HEK293 (cell line): Measurements from ENCODE around the gene C3.
A peak's percentile ranks its signal among the peaks of the same experiment; 100 is the strongest.

ENCODE experiments used
- CTCF ChIA-PET: fragments of 350-600 bp; formaldehyde crosslinking; extraction: SDS; loops from one replicate; lab custom pipeline; 2021; ENCODE audit warnings: antibody characterized with exemption; lab: Yijun Ruan, JAX
- POLR2A ChIA-PET: fragments of 300-600 bp; formaldehyde crosslinking; extraction: SDS; loops from one replicate; lab custom pipeline; 2020; ENCODE audit warnings: antibody characterized with exemption, inconsistent platforms; lab: Yijun Ruan, JAX
- H3K27ac ChIP-seq: fragments of 200-500 bp; sonication (Bioruptor generic); 2 replicates; pipeline ENCODE4 v1.5.1; 2014; ENCODE audit warnings: low read depth, low read length, control low read depth, inconsistent platforms; ENCODE audit errors: extremely low read depth
- H3K36me3 ChIP-seq, 2 experiments: fragments of 200-500 bp in 1 of 2; sonication (Bioruptor generic) in 1 of 2; 1 replicate in 1 of 2; 2 replicates in 1 of 2; pipeline ENCODE4 v1.5.1; 2014 to 2017; ENCODE audit warnings: inconsistent platforms in 2 of 2, low read length in 2 of 2; ENCODE audit not compliant: control insufficient read depth in 2 of 2, insufficient read depth in 1 of 2
- H3K4me1 ChIP-seq: fragments of 200-500 bp; sonication (Bioruptor generic); 2 replicates; pipeline ENCODE4 v1.5.1; 2014; ENCODE audit warnings: mild to moderate bottlenecking, low read length, inconsistent platforms; ENCODE audit not compliant: control insufficient read depth, insufficient read depth
- H3K4me3 ChIP-seq: 2 replicates; pipeline ENCODE4 v1.5.1; 2011; ENCODE audit warnings: low read depth, mild to moderate bottlenecking, control low read depth, low read length, moderate library complexity
- H3K9me3 ChIP-seq: fragments of 200-500 bp; sonication (Bioruptor generic); 2 replicates; pipeline ENCODE4 v1.5.1; 2014; ENCODE audit warnings: low read depth, low read length, inconsistent platforms; ENCODE audit not compliant: control insufficient read depth, insufficient read depth
- AEBP2 ChIP-seq: fragments of 450-650 bp; formaldehyde crosslinking; IDR thresholded peaks from 2 replicates; pipeline ENCODE4 v1.5.1; 2016; ENCODE audit warnings: missing biosample characterization, missing genetic modification characterization, borderline replicate concordance
- EGR2 ChIP-seq: fragments of 450-650 bp; formaldehyde crosslinking; IDR thresholded peaks from 2 replicates; pipeline ENCODE4 v1.5.1; 2016; ENCODE audit warnings: low read depth, missing biosample characterization, missing genetic modification characterization
- GLI2 ChIP-seq: fragments of 450-650 bp; formaldehyde crosslinking; IDR thresholded peaks from 2 replicates; pipeline ENCODE4; 2017; ENCODE audit warnings: missing biosample characterization, missing genetic modification characterization, low read depth, borderline replicate concordance
- HOXD13 ChIP-seq: sonication (generic); formaldehyde crosslinking; IDR thresholded peaks from 2 replicates; pipeline ENCODE4 v1.8.0; 2022; ENCODE audit warnings: missing genetic modification reagents, borderline replicate concordance
- KLF1 ChIP-seq: fragments of 450-650 bp; formaldehyde crosslinking; IDR thresholded peaks from 2 replicates; pipeline ENCODE4 v1.5.1; 2016; ENCODE audit warnings: missing biosample characterization, missing genetic modification characterization
- RBAK ChIP-seq: fragments of 450-650 bp; formaldehyde crosslinking; IDR thresholded peaks from 2 replicates; pipeline ENCODE4 v1.5.1; 2016; ENCODE audit warnings: missing biosample characterization, missing genetic modification characterization
- SETDB1 ChIP-seq: IDR thresholded peaks from one replicate; pipeline ENCODE4 v1.6.1; 2017; ENCODE audit warnings: mild to moderate bottlenecking, low read length, moderate library complexity, mixed read lengths; ENCODE audit not compliant: insufficient read length
- ZBTB10 ChIP-seq: fragments of 450-650 bp; formaldehyde crosslinking; IDR thresholded peaks from 2 replicates; pipeline ENCODE4 v1.5.1; 2016; ENCODE audit warnings: missing biosample characterization, missing genetic modification characterization
- ZFP69B ChIP-seq: fragments of 450-650 bp; formaldehyde crosslinking; IDR thresholded peaks from 2 replicates; pipeline ENCODE4 v1.5.1; 2016; ENCODE audit warnings: missing biosample characterization, missing genetic modification characterization
- ZNF133 ChIP-seq: fragments of 450-650 bp; formaldehyde crosslinking; IDR thresholded peaks from 2 replicates; pipeline ENCODE4 v1.5.1; 2016; ENCODE audit warnings: missing biosample characterization, missing genetic modification characterization
- ZNF148 ChIP-seq: fragments of 450-650 bp; formaldehyde crosslinking; IDR thresholded peaks from 2 replicates; pipeline ENCODE4 v1.5.0; 2017; ENCODE audit warnings: missing biosample characterization, missing genetic modification characterization, borderline replicate concordance
- ZNF341 ChIP-seq: fragments of 450-650 bp; formaldehyde crosslinking; IDR thresholded peaks from 2 replicates; pipeline ENCODE4; 2016; ENCODE audit warnings: low read depth, missing biosample characterization, missing genetic modification characterization
- ZNF366 ChIP-seq: fragments of 450-650 bp; formaldehyde crosslinking; conservative IDR thresholded peaks from 2 replicates; pipeline ENCODE4 v1.5.1; 2016; ENCODE audit warnings: missing biosample characterization, missing genetic modification characterization
- ZNF394 ChIP-seq: fragments of 450-650 bp; formaldehyde crosslinking; IDR thresholded peaks from 2 replicates; pipeline ENCODE4 v1.5.1; 2016; ENCODE audit warnings: missing biosample characterization, missing genetic modification characterization, mild to moderate bottlenecking, moderate library complexity, borderline replicate concordance
- ZNF404 ChIP-seq: fragments of 450-650 bp; formaldehyde crosslinking; IDR thresholded peaks from 2 replicates; pipeline ENCODE4 v1.5.1; 2017; ENCODE audit warnings: missing biosample characterization, missing genetic modification characterization
- ZNF664 ChIP-seq: fragments of 450-650 bp; formaldehyde crosslinking; IDR thresholded peaks from 2 replicates; pipeline ENCODE4 v1.5.1; 2016; ENCODE audit warnings: missing biosample characterization, missing genetic modification characterization

C3 gene

GRCh38 chr19:6654347-6655310 is 65.8 kb downstream of the C3 start:
- Histone ChIP-seq H3K4me3 (no peak overlapping the region), H3K4me1 (no peaks in the 10 kb centered on the region), H3K36me3 (no peaks in the 10 kb centered on the region), H3K9me3 (no peaks in the 10 kb centered on the region), H3K27ac (no peak overlapping the region)
- ChIA-PET POLR2A (no interaction called here), CTCF (interaction anchor here (0.7 to 1.1 kb wide), 3 partner anchors 23 to 687 kb away, joined by 3 to 4 read pairs (median 3); no protein-coding TSS in a partner anchor)
- 0 out of 2 replicates have a peak, but pooled peaks have one; percentile 38 for TF ChIP-seq ZNF148 (tag by site-specific recombination)
- peak; percentile 58; the same call in 1 of the 2 replicates for TF ChIP-seq EGR2
- 0 out of 2 replicates have a peak, but pooled peaks have one; percentile 17 for TF ChIP-seq ZNF366 (tag by site-specific recombination)
- no peak for TF ChIP-seq HOXD13 (CRISPR knock-in tag)
- no peak for TF ChIP-seq ZNF394 (tag by site-specific recombination)

GRCh38 chr19:6652805-6653094 is 67.7 kb downstream of the C3 start:
- CTCF ChIA-PET: interaction anchor here (1.0 to 1.3 kb wide), 3 partner anchors 20 to 211 kb away, joined by 3 to 6 read pairs (median 4); no protein-coding TSS in a partner anchor
- POLR2A ChIA-PET: interaction anchor here (0.6 to 0.7 kb wide), 3 partner anchors 59 to 201 kb away, joined by 3 to 6 read pairs (median 3); no protein-coding TSS in a partner anchor
- TF ChIP-seq ZNF664 (tag by site-specific recombination) (no peak), KLF1 (tag by site-specific recombination) (no peak), RBAK (tag by site-specific recombination) (no peak), ZNF133 (tag by site-specific recombination) (no peak), AEBP2 (no peak), ZNF341 (tag by site-specific recombination) (no peak)

GRCh38 chr19:6651965-6652804 is 68.3 kb downstream of the C3 start:
- Histone ChIP-seq H3K4me1 (no peaks in the 10 kb centered on the region), H3K4me3 (no peak overlapping the region), H3K9me3 (no peaks in the 10 kb centered on the region), H3K36me3 (no peaks in the 10 kb centered on the region), H3K27ac (no peak overlapping the region)
- TF ChIP-seq GLI2 (tag by site-specific recombination) (no peak), ZFP69B (no peak), SETDB1 (peak; percentile 67), ZBTB10 (no peak), ZNF404 (no peak)
- ChIA-PET POLR2A (interaction anchor here (0.7 kb wide), 1 partner anchor 170 kb away, joined by 3 read pairs; no protein-coding TSS in a partner anchor), CTCF (interaction anchor here (0.5 to 1.3 kb wide), 4 partner anchors 19 to 291 kb away, joined by 3 to 6 read pairs (median 4); no protein-coding TSS in a partner anchor)

More at GRCh38 chr19:6652805-6653094, 67.7 kb downstream of the C3 start:
- Histone ChIP-seq H3K27ac (no peak overlapping the region), H3K36me3 (no peaks in the 10 kb centered on the region), H3K4me3 (no peak overlapping the region), H3K9me3 (no peaks in the 10 kb centered on the region), H3K4me1 (no peaks in the 10 kb centered on the region)
